Osteoblast (primary cell): ENCODE results near the gene EGFR. TPM values are rescaled to one million over a fixed set of nuclear protein-coding genes. Genes with fewer than 3 reads are reported as not detected.
A peak's percentile ranks its signal among the peaks of the same experiment; 100 is the strongest.

Source experiments
- DNase-seq: peaks from one replicate; pipeline ENCODE4 v3.0.0; 2011; ENCODE audit warnings: low spot score, mixed read lengths; ENCODE audit not compliant: insufficient read length; ENCODE audit errors: missing footprints
- H2AFZ ChIP-seq: 2 replicates; pipeline ENCODE4 v1.6.0; 2011; ENCODE audit warnings: mild to moderate bottlenecking, low read length
- H3K27ac ChIP-seq: 2 replicates; pipeline ENCODE4 v1.5.1; 2011; ENCODE audit warnings: mild to moderate bottlenecking, low read depth, low read length, moderate library complexity
- H3K27me3 ChIP-seq: 2 replicates; pipeline ENCODE4 v1.6.0; 2012; ENCODE audit warnings: mild to moderate bottlenecking, control low read depth, inconsistent platforms, low read length, moderate library complexity; ENCODE audit not compliant: insufficient read depth
- H3K36me3 ChIP-seq: 2 replicates; pipeline ENCODE4 v1.5.1; 2011; ENCODE audit warnings: mild to moderate bottlenecking, low read length, control low read depth, moderate library complexity; ENCODE audit not compliant: insufficient read depth
- H3K4me1 ChIP-seq: 2 replicates; pipeline ENCODE4 v1.5.1; 2011; ENCODE audit warnings: mild to moderate bottlenecking, low read length, control low read depth, moderate library complexity; ENCODE audit not compliant: insufficient read depth
- H3K4me2 ChIP-seq: 2 replicates; pipeline ENCODE4 v1.6.0; 2011; ENCODE audit warnings: mild to moderate bottlenecking, low read length; ENCODE audit not compliant: insufficient read depth
- H3K4me3 ChIP-seq: fragments of 200-600 bp; sonication (generic); 3 replicates; pipeline ENCODE4 v1.5.1; 2012; ENCODE audit warnings: mild to moderate bottlenecking, low read length, inconsistent platforms; ENCODE audit not compliant: insufficient read depth
- H3K79me2 ChIP-seq: 2 replicates; pipeline ENCODE4 v1.6.0; 2012; ENCODE audit warnings: mild to moderate bottlenecking, low read length, control low read depth, inconsistent platforms; ENCODE audit not compliant: insufficient read depth
- H3K9me3 ChIP-seq: 2 replicates; pipeline ENCODE4 v1.5.1; 2011; ENCODE audit warnings: low read depth, low read length, control low read depth
- H4K20me1 ChIP-seq: 2 replicates; pipeline ENCODE4 v1.6.0; 2012; ENCODE audit warnings: mild to moderate bottlenecking, low read length, control low read depth; ENCODE audit not compliant: insufficient read depth
- CTCF ChIP-seq: IDR thresholded peaks from 2 replicates; pipeline ENCODE4 v1.5.1; 2011; ENCODE audit warnings: mild to moderate bottlenecking, low read depth, low read length, moderate library complexity; ENCODE audit errors: extremely low read depth
- total RNA-seq: library from RNA; depleted of rRNA; stranded (reverse); fragments of >200 nt; gene quantifications from 2 replicates; pipeline ENCODE4 v1.2.3, GENCODE V29; 2012

EGFR gene
- total RNA-seq, 1 donor = 104 TPM

GRCh38 chr7:55191161-55191925, 172.5 kb downstream of the EGFR start:
- no peak for DNase-seq
- Histone ChIP-seq H3K4me3 (no peak overlapping the region), H3K9me3 (no peaks in the 10 kb centered on the region), H3K4me1 (peaks cover 32% of the 10 kb centered on the region), H4K20me1 (peaks cover 3% of the 10 kb centered on the region), H3K27me3 (no peaks in the 10 kb centered on the region), H3K4me2 (no peak overlapping the region), H3K36me3 (peaks cover 52% of the 10 kb centered on the region), H3K79me2 (peaks cover 3% of the 10 kb centered on the region), H2AFZ (no peak overlapping the region), H3K27ac (peak overlapping the region; percentile 87)
- no peak for TF ChIP-seq CTCF

DNA sequence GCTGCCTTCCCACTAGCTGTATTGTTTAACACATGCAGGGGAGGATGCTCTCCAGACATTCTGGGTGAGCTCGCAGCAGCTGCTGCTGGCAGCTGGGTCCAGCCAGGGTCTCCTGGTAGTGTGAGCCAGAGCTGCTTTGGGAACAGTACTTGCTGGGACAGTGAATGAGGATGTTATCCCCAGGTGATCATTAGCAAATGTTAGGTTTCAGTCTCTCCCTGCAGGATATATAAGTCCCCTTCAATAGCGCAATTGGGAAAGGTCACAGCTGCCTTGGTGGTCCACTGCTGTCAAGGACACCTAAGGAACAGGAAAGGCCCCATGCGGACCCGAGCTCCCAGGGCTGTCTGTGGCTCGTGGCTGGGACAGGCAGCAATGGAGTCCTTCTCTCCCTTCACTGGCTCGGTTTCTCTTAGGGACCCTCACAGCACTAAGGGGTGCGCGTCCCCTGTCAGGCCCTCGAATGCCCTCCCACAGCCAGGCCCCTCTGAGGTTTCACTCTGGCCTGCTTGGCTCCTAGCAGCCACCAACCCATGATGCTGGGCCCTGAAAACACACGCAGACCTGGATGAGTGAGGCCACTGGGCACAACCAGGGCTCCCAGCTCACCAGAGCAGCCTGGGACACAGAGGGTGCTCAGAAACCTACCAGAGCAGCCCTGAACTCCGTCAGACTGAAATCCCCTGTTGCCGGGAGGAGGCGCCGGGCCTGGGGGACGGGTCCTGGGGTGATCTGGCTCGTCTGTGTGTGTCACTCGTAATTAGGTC, 173.3 kb downstream of the EGFR start:
- Histone ChIP-seq H3K79me2 (peaks cover 7% of the 10 kb centered on the region), H3K4me2 (peak overlapping the region; percentile 55), H3K27me3 (no peaks in the 10 kb centered on the region), H3K36me3 (peaks cover 48% of the 10 kb centered on the region), H2AFZ (no peak overlapping the region), H3K4me1 (peaks cover 24% of the 10 kb centered on the region), H3K4me3 (no peak overlapping the region), H3K9me3 (no peaks in the 10 kb centered on the region), H3K27ac (peak overlapping the region; percentile 87), H4K20me1 (peaks cover 3% of the 10 kb centered on the region)
- no peak for TF ChIP-seq CTCF
- DNase-seq = no peak

DNA sequence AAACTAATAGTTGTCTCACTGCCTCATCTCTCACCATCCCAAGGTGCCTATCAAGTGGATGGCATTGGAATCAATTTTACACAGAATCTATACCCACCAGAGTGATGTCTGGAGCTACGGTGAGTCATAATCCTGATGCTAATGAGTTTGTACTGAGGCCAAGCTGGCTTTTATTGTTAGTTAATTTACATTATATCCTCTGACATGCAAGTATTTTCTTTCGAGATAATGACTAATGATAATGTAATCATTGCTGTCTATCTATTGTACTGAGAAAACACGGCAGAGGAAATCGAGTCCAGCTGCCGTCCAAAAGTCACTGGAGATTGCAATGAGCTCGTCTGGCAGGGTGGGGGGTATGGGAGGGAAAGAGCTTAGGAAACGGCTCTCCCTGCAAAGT, 173.9 kb downstream of the EGFR start:
- peaks cover 3% of the 10 kb centered on the region for H4K20me1 ChIP-seq
- peak; percentile 87 for DNase-seq
- peaks cover 44% of the 10 kb centered on the region for H3K36me3 ChIP-seq
- peak overlapping the region; percentile 55 for H3K4me2 ChIP-seq
- peaks cover 23% of the 10 kb centered on the region for H3K4me1 ChIP-seq
- no peaks in the 10 kb centered on the region for H3K9me3 ChIP-seq
- no peak overlapping the region for H3K4me3 ChIP-seq
- H3K79me2 ChIP-seq = peaks cover 9% of the 10 kb centered on the region
- no peak for TF ChIP-seq CTCF
- H2AFZ ChIP-seq = no peak overlapping the region
- no peaks in the 10 kb centered on the region for H3K27me3 ChIP-seq
- H3K27ac ChIP-seq = peak overlapping the region; percentile 87

GRCh38 chr7:55193245-55193644, 174.4 kb downstream of the EGFR start:
- Histone ChIP-seq H2AFZ (no peak overlapping the region), H4K20me1 (peaks cover 3% of the 10 kb centered on the region), H3K9me3 (no peaks in the 10 kb centered on the region), H3K36me3 (peaks cover 43% of the 10 kb centered on the region), H3K79me2 (peaks cover 9% of the 10 kb centered on the region), H3K27me3 (no peaks in the 10 kb centered on the region), H3K4me2 (peak overlapping the region; percentile 55), H3K4me3 (no peak overlapping the region), H3K4me1 (peaks cover 23% of the 10 kb centered on the region), H3K27ac (peak overlapping the region; percentile 87)
- TF ChIP-seq CTCF = no peak
- no peak for DNase-seq
